HG02571 (cell line): ENCODE results near the gene KCNH4.
"Not testable (repeated sequence)": the region's sequence is repeated elsewhere in the genome, so short reads cannot be mapped to it uniquely, and the experiment has no call there.

ENCODE experiments used
- ATAC-seq: cut with Tn5 transposase; IDR thresholded peaks from one replicate; pipeline ENCODE4 v1.9.1; 2021; ENCODE audit warnings: mild to moderate bottlenecking, moderate library complexity; ENCODE audit not compliant: unreplicated experiment

The KCNH4 gene

DNA sequence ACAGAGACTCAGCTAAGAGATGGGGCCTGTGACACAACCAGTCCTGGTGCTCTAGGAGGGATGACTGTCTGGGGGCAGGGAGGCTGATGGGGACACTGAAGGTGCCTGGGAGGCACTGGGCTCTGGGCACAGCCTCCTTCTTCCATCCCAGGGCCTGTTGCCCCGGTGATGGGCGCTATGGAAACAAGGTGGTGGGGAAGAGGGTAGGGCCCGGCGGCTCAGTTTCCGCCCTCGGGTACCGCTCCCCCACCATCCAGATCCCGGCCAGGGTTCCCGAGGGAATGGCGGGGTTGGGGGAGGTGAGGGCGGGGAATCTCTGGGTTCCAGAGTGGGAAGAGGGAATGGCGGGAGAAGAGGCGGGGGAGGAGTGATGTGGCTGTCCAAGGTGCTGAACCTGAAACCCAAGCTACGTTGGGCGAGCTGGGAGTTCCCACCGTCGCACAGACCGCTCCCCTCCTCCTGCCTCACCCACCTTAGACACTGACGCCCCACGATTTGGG, 981 bp downstream of the KCNH4 start:
- no peak for ATAC-seq

- ATAC-seq: no peak
These were observed 1.6 kb downstream of the KCNH4 start for GRCh38 chr17:42179335-42179734.

DNA sequence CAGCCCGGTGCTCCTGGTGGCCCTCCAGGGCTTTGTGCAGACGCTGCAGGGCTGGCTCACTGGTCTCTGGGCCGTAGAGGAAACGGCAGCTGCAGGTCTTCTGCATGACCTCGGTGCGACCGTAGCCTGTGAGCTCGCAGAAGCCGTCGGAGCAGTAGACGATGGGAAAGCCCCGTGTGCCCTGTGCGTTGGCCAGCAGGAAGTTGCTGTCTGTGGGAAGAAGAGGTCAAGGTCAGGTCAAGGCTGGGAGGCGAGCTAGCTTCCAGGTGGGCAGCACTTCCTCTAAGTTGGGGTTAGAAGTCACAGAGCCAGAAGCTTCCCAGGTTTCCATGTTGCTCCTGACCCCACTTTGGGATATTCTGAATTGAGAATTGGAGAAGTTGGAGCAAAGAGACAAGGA, 2.1 kb downstream of the KCNH4 start:
- ATAC-seq: no peak

GRCh38 chr17:42177684-42178083, 3.3 kb downstream of the KCNH4 start:
- ATAC-seq: no peak

- no peak for ATAC-seq
These were observed 6.7 kb downstream of the KCNH4 start for GRCh38 chr17:42174126-42174783.

DNA sequence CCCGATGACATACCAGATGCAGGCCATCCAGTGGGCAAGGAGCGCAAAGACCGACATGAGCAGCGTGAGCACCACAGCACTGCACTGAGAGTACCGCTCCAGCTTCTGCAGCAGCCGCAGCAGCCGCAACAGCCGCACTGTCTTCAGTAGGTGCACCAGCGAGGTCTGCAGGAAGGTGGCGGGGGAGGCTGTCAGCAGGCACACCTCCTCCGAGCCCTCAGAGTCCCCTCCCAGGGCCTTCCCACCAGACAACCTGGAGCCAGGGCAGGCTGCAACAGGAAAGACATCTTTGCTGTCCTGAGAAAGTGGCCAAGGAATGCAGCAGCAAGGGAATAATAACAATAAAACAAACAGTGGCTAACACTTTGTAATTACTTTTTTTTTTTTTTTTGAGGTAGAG, 9.1 kb downstream of the KCNH4 start:
- no peak for ATAC-seq

GRCh38 chr17:42169351-42169750, 11.6 kb downstream of the KCNH4 start:
- ATAC-seq: no peak

DNA sequence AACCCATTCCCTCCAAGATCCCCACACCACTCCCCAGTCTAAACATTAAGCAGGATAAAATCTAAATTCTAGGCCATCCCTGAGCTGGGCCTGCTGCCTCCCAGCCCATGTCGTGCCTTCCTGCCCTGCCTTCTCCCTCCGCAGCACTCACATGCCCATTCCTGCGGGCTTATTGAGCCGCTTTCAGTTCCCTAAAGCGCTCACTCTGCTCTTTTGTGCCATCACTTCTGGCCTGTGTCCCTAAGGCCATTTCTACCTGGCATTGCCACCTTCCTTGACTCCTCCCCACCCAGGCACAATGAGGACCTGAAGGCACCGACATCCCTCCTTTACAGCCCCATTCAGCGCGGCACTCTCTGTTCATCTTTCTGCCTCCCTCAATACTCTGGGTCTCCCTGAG, 13.1 kb downstream of the KCNH4 start:
- ATAC-seq: no peak

- ATAC-seq: no peak
These were observed 14.7 kb downstream of the KCNH4 start for GRCh38 chr17:42166196-42166763.

DNA sequence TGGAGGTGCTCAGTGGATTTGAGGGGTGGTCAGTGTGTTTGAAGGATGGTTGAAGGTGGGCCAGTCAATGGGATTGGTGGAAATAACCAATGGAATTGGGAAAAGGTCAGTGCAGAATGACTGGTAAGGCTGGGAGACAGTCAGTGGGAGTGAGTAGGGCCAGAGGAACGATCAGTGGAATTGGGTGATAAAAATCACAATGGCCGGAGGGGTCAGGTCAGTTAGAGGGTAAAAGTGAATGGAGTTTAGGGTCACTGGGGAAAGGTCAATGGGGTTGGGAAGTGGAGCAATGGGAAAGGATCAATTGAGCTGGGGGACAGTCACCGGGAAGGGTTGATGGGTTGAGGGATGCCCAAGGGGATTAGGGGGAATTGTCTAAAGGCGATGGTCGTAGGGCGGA, 15.2 kb downstream of the KCNH4 start:
- ATAC-seq: no peak

- ATAC-seq: no peak
These were observed 17.1 kb downstream of the KCNH4 start for GRCh38 chr17:42163696-42164407.

- ATAC-seq: no peak
These were observed 17.8 kb downstream of the KCNH4 start for GRCh38 chr17:42163113-42163512.

DNA sequence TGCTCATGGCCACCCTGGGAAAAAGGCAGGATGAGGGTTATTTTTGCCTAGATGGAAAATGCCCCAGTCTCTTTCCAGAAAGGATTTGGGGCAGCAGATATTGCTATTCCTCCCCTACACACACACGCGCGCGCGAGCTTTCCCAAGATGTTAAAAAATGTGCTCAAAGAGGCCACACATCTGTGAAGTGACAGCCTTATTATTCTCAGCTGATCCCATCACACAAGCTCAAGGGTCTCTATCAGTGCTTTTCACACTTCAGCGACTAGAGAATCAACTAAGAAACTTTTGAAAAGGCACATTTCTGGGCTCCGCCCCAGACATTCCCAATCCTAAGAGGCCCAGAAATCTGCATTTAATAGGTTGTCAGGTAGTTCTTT, 20.4 kb downstream of the KCNH4 start:
- no peak for ATAC-seq

DNA sequence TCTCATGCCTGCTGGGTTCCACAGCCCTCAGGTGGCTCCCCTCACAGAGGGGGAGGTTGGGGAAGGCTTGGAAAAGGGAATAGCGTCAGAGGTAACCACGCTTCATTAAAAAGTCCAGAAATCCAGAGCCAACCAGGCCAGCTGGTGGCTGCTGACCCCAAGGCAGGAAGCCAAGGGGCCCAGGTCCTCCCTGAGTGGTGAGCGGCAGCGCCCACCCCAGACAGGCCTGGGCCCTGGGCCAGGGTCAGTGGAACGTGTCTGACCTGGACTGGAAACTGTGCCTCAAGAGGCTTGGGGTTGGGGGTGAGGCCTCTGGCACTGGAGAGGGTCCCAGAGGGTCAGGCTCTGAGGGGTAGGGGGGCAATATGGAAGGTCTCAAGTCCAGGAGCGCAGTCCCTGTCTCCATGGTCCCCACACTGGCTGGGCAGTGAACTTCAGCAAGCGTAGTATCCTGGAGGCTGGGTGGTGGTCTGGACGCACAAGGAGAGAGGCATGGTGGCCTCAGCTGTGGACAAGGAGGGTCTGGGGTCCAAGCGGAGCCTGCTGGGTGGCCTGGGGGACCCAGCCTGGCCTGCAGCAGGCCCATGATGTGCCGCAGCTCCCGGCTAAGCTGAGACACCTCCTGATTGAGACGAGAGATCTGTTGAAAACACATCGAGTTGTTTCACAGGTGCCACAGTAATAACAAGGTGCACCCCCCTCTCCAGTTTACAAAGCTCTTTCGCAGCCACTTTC, 21.0 kb downstream of the KCNH4 start:
- ATAC-seq: no peak

- ATAC-seq: no peak
These were observed 25.3 kb downstream of the KCNH4 start for GRCh38 chr17:42155614-42156045.

- ATAC-seq: no peak
These were observed 26.8 kb downstream of the KCNH4 start for GRCh38 chr17:42153919-42154742.

DNA sequence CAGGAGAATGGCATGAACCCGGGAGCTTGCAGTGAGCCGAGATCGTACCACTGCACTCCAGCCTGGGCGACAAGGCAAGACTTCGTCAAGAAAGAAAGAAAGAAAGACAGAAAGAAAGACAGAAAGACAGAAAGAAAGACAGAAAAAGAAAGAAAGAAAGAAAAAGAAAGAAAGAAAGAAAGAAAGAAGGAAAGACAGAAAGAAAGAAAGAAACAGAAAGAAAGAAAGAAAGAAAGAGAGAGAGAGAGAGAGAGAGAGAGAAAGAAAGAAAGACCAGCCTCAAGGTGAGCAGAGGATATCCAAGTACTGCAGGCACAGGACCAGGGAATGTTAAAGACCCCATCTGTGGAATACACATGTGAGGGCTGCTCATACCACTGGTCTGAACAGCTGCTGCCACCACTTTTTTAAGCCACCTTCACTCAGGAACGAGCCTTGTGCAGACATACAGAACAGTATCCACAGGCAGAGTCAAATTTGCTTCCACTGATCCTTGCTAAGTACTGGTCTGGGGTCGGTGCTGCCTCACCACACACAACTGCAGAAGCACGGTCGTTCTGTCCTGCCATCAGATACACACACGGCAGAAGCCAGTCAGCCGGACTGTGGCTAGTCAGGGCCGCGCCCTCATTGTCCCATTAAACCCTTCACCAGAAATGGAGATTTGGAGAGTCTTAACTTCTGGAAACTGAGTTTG, 33.9 kb downstream of the KCNH4 start:
- ATAC-seq: no peak

DNA sequence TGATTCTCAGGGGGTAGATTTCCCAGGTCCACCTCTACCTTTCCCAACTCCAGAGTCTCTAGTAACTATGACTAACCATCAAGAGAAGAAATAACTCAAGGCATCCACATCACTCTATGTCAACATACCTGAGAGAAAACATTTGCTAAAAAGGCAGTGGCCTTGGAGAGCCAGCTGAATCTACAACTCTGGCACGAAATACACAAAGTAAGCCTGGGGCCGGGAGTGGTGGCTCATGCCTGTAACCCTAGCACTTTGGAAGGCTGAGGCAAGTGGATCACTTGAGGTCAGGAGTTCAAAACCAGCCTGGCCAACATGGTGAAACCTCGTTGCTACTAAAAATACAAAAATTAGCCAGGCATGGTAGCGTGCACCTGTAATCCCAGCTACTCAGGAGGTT, 37.8 kb downstream of the KCNH4 start:
- ATAC-seq: not testable (repeated sequence)

GRCh38 chr17:42142371-42142896, 38.5 kb downstream of the KCNH4 start:
- ATAC-seq: no peak

GRCh38 chr17:42141382-42141781, 39.6 kb downstream of the KCNH4 start:
- no peak for ATAC-seq
